H54 (cell line): ENCODE measurements around the gene CTDSPL.
A peak's percentile ranks its signal among the peaks of the same experiment; 100 is the strongest.

Source experiments
- DNase-seq: peaks from one replicate; pipeline ENCODE4 v3.0.0; 2011; ENCODE audit warnings: low spot score, mixed read lengths; ENCODE audit not compliant: insufficient read length
- FAIRE-seq: peaks from 3 replicates; lab custom pipeline; 2011; peaks lifted over from hg19 to GRCh38; lab: Jason Lieb, UNC
- POLR2A ChIP-seq: IDR thresholded peaks from 2 replicates; pipeline ENCODE4 v1.6.1; 2011; ENCODE audit warnings: low read depth, mild to moderate bottlenecking, low read length

Gene CTDSPL

DNA sequence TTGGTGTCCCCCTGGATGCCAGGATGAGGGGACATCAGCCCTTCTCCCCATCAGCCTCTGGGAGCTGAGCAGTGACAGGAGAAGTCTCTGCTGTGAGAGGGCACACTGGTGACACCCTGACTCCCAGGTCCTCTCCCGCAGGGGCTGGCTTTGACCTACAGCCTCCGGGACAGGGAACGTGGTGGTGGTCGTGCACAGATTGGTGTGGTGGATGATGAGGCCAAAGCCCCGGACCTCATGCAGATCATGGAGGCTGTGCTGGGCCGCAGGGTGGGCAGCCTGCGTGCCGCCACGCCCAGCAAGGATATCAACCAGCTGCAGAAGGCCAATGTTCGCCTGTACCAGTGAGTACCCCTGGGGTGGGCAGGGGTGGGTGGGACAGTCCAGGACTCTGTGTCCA is 135.7 kb downstream of the CTDSPL start:
- FAIRE-seq: no peak
- DNase-seq: no peak
- no peak for TF ChIP-seq POLR2A

DNA sequence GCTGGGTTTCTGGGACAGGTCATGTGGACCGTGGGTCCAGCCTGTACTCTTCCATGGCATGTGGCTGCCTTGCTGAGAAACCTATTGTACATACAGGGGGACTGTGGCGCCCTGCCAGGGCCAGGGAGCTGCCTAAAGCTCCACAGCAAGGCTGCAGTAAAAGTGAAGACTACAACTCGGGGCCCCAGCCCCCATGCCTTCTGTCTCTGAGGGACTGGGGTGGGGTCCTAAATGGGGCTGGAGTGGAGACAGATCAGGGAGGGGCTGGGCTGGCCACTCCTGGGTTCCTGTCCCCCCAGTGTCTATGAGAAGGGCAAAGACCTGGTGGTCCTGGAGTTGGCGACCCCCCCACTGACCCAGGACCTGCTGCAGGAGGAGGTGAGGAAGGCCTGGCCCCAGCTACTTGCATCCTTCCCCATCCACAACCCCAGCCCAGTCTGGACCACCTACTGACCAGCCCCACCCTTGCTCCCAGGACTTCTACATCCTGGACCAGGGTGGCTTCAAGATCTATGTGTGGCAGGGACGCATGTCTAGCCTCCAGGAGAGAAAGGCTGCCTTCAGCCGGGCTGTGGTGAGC is 136.2 kb downstream of the CTDSPL start:
- no peak for DNase-seq
- no peak for FAIRE-seq
- TF ChIP-seq POLR2A: no peak

DNA sequence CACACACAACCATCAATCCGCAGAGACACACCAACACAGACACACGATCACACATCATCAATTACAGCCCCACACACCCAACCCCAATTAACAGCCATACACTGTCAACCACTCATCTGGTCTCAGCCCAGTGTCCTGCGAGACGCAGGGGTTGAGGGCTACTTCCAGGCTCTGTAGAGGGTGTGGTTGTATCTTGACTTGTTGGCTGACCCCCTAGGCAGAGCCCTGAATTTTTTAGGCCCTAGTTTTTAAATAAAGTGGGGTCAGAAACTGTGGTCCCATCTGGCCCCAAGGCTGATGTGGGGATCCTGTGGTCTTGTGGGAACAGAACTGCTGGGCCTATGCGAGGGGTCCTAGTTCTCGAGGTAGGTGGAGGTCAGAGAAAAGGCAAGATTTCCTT is 138.2 kb downstream of the CTDSPL start:
- FAIRE-seq (no peak), DNase-seq (no peak)
- TF ChIP-seq POLR2A: no peak

DNA sequence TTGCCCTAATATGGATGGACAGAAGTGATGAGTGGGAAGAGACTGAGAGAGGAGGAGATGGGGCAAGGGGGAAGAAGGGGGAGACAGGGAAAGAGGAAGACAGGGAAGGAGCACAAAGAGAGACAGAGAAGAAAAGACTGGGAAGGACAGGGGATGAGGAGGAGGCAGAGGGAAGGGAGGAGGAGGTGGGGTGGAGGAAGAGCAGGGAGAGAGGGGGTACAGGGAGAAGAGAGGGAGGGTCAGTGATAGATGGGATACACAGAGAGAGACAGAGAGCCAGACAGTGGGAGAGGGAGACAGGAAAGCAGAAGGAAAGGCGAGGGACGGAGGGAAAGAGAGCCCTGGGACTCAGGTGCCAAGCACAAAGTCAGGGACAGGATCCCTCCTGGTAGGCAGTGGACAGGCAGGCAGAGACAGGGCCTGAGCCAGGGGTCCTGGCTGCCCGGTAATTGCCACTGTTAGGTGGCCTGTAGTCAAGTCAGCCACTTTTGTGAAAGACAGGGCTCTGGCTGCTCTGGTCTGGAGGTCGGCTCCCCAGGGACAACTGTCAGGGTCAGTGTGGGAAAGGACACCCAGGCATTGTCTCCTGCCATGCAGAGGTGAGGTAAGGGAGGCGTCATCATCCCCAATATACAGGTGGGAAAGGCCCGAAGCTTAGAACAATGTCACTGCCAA is 138.7 kb downstream of the CTDSPL start:
- DNase-seq (no peak), FAIRE-seq (no peak)
- no peak for TF ChIP-seq POLR2A

DNA sequence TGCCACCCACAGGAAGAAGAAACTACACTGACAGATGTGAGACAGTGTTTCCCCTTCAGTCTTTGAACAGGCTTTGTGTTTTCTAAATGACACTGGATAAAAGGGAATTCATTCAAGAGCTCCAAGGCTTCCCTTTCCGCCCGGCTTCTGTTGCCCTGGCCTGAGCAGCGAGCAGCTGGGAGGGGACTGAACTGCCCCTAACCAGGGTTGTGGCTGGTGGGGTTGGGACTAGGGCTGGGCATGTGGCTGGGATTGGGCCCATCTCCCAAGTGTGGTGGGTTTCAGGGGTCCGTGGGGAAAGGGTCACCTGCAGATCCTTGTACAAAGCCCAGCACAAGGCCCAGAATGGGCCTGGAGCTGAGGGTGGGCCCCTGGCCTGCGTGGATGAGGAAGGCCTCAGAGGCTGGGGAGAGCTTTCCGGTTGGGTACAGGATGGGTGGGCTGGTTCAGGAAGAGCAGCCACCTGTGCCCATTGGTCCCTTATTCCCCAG is 139.3 kb downstream of the CTDSPL start:
- no peak for TF ChIP-seq POLR2A
- no peak for DNase-seq
- FAIRE-seq: no peak

DNA sequence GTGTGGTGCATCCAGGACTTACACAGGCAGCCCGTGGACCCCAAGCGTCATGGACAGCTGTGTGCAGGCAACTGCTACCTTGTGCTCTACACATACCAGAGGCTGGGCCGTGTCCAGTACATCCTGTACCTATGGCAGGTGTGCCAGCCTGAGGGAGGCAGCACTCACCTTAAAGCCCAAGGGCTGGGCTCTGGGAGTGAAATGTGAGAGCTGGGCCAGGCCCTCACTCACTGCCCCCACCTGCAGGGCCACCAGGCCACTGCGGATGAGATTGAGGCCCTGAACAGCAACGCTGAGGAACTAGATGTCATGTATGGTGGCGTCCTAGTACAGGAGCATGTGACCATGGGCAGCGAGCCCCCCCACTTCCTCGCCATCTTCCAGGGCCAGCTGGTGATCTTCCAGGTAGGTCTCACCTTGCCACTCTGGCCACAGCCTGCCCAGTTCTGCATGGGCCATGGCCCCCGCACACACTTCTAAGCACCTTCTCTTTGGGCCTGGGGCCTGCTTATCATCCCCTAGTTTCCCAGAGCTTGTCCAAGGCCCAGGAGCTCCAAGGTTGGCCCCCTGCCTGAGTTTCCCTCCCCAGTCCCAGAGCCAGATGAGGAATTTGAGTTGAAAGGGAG is 139.9 kb downstream of the CTDSPL start:
- FAIRE-seq: no peak
- TF ChIP-seq POLR2A: no peak
- no peak for DNase-seq

DNA sequence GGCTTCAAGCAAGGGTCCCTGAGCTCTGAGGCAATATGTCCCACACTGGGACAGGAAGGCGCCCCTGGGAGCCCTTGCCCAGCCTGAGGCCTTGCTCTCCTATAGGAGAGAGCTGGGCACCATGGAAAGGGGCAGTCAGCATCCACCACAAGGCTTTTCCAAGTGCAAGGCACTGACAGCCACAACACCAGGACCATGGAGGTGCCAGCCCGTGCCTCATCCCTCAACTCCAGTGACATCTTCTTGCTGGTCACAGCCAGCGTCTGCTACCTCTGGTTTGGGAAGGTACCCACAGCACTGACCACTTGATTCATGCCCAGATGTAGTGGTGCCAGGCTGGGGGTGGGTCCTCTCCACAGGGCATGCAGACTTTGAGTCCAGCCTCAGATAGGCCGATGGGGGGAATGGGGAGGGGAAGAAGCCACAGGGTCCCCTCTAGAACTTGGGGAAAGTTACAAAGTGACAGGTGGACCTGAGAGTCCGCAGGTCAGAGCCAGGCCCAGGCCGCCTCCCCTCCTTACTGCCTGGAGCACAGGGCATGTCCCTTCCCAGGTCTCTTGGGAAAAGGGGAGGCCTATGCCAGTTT is 140.7 kb downstream of the CTDSPL start:
- no peak for FAIRE-seq
- DNase-seq: no peak
- no peak for TF ChIP-seq POLR2A

DNA sequence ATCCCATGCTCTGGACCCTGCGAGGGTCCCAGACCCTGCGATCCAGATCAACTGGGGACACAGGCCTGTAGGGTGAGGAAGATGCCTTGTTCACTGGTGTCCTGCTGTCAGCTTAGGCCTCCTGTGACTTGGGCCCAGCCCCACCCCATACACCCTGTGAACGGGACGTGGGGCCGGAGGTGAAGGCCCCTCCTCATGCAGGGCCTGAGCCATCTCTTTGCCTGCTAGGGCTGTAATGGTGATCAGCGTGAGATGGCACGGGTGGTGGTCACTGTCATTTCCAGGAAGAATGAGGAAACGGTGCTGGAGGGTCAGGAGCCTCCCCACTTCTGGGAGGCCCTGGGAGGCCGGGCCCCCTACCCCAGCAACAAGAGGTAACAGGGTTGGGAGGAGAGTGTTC is 141.3 kb downstream of the CTDSPL start:
- no peak for DNase-seq
- FAIRE-seq: no peak
- TF ChIP-seq POLR2A: no peak

DNA sequence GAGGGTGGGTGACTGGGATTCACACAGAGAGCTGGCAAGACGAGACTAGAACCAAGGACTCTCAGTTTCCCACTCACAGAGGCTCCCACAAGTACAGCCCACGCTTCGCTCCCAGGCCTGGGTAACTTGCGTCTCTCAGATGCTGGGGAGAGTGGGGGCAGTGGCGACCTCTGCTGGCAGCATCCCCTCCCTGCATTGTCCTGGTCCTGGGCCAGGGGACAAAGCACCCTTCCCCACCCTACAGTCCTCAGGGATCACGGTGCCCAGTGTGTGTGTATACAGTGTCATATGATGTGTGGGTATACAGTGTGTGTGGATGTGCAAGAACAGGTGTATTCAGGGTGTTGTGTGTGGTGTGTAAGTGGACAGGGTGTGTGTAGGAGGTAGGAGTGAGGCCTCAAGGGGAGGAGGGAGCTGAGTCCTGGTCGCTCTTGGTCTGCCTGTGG is 141.7 kb downstream of the CTDSPL start:
- DNase-seq (peak; percentile 59), FAIRE-seq (no peak)
- TF ChIP-seq POLR2A: no peak

DNA sequence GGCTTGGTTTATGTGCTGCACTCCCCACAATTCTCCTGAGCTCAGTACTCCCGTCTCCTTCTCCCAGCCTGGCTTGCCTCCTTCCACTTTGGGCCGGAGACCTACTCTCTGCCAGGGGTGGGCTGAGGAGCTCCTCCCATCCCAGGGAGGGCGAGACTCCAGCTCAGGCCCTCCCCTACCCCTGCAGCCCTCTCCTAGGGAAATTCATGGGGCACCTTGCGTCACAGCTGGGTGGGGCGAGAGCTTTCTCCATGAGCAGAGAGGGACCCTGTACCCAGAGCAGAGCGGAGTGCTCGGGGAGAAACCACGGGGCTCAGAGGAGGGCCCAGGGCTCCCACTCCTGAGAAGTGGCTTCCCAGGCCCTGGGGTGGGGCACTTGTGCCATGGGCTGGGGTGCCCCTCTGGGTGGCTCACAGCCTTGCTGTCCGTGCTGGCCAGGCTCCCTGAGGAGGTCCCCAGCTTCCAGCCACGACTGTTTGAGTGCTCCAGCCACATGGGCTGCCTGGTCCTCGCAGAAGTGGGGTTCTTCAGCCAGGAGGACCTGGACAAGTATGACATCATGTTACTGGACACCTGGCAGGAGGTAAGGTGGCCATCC is 142.2 kb downstream of the CTDSPL start:
- DNase-seq: no peak
- TF ChIP-seq POLR2A: no peak
- FAIRE-seq: no peak

DNA sequence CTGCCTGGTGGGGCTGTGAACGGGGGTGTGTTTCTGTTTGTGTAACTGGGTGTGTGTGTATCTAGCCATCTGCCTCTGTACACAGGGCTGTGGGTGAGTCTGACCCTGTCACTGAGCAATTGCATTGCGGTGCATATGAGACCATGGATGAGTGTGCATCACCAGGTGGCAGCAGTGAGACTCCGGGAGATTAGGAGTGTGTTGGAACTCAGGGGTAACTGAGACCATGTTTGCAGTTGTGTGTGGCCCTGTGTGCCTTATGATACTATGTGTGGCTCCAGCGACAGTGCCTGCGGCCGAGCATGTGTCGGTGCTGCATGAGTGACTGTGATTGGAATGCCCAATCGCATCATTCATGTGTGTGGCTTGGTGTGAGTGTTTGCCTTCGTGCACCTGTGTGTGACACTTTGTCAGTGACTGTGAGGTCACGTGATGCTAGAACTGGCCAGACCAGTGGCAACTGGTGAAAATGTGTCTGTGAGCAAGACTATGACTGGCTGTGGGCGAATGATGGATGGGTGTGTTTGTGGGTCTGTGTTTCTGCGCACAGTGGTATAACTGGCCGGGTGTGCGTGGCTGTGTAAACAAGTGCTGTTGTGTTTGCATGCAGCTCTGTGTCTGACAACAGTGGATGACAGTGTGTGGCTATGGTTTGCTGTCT is 142.9 kb downstream of the CTDSPL start:
- peak; percentile 56 for DNase-seq
- FAIRE-seq: peak; percentile 76
- no peak for TF ChIP-seq POLR2A

DNA sequence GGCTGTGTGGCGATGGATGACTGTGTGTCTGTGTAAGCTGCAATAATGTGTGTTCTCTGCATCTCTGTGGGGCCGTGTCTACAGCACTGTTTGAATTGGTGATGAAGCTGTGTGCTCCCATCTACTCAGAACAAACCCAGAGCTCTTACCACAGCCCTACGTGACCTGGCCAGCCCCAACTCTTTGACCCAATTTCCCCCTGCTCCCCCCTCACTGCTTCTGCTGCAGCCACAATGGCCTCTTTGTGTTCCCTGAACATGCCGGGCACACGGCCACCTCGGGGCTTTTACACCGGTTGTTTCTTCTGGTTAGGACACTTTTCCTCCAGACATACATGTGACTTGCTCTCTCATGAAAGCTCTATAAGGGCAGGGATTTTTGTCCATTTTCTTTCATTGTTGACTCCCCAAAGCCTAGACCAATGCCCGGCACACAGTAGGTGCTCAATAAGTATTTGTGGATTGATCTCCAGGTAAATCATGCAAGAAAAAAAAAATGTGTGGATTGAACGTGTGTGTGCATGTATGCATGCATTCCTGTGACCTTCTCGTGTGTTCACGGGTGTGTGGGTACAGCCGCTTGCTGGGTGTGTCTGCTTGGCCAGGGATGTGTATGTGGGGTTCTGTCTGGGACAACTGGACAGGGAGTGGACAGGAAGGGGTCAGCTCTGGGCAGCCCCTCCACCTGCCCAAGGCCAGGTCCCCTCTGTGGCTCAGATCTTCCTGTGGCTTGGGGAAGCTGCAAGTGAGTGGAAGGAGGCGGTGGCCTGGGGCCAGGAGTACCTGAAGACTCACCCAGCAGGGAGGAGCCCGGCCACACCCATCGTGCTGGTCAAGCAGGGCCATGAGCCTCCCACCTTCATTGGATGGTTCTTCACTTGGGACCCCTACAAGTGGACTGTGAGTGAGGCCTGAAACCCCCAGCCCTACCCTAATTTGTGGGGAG is 143.7 kb downstream of the CTDSPL start:
- no peak for FAIRE-seq
- no peak for TF ChIP-seq POLR2A
- no peak for DNase-seq
